ENCODE data around the gene PCGF3. TPM values are rescaled to one million over a fixed set of nuclear protein-coding genes. Genes with fewer than 3 reads are reported as not detected.

The PCGF3 gene
- total RNA-seq, 4 donors from 2014 or later: 31.0 to 67.1 (median 48.8) TPM

DNA sequence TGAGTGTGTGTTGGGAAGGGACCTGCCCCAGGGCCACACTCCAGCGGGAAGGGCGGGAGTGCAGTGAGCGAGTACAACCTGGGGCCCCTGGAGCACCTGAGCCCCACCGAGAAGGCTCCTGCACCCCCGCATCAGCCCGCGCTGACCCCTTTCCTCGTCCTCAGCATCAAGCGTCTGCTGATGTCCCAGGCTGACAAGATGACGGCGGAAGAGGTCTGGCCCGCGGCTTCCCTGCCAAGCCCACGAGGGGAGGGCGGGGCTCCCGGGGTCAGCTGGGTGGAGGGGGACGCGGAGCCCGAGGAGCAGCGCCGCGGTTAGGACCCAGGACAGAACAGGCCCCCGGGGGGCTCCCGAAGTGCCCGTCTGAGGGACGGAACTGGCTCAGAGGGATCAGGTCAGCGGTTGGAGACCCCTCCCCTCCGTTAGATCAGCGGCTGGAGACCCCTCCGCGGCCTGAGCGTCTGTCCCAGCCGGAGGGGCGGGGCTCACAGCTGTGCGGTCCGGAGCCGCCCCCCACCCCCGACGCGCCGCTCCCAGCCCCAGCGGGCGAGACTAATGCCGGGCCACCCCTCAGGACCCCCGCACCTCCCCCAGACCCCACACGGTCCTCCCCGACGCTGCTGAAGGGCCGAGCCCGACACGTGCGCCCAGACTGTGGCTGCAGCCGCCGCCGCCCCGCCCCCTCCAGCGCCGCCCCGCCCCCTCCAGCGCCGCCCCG, 24.5 kb upstream of the PCGF3 start:
- TF ChIP-seq, protein P1, sequence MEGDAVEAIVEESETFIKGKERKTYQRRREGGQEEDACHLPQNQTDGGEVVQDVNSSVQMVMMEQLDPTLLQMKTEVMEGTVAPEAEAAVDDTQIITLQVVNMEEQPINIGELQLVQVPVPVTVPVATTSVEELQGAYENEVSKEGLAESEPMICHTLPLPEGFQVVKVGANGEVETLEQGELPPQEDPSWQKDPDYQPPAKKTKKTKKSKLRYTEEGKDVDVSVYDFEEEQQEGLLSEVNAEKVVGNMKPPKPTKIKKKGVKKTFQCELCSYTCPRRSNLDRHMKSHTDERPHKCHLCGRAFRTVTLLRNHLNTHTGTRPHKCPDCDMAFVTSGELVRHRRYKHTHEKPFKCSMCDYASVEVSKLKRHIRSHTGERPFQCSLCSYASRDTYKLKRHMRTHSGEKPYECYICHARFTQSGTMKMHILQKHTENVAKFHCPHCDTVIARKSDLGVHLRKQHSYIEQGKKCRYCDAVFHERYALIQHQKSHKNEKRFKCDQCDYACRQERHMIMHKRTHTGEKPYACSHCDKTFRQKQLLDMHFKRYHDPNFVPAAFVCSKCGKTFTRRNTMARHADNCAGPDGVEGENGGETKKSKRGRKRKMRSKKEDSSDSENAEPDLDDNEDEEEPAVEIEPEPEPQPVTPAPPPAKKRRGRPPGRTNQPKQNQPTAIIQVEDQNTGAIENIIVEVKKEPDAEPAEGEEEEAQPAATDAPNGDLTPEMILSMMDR (IDR thresholded peaks at IDR 0.05): no peak
- no peak for DNase-seq (ENCODE audit: low spot score)
- peak; percentile 40 for ATAC-seq (ENCODE audit: low FRiP score)

DNA sequence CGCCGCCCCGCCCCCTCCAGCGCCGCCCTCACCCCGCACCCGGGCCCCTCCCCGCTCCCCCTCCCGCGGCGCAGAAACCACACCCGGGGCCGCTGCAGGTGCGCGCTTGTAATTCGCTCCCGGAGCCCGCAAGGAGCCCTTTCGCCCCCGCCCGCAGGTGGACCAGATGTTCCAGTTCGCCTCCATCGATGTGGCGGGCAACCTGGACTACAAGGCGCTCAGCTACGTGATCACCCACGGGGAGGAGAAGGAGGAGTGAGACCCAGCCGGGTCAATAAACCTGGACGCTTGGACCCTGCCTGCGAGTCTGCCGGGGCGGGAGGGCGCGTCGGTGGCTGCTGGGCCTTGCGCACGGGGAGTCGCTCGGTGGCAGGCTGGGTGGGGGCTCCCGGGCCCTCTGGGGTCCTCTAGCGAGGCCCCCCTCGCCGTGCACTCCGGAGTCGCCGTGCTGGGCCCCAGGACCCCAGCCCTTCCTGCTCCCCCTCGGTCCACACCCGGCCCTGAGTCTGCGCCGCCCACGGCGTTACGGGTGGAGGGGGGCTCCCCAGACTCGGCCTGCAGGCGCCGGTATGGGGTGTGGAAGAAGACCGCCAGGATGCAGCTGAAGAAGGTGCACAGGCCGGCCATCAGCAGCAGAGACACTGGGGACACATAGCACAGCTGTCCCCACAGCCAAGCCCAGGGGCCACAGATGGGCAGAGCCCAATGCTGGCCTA, 23.7 kb upstream of the PCGF3 start:
- ATAC-seq (ENCODE audit: low FRiP score) (no peak), DNase-seq (ENCODE audit: low spot score) (no peak)
- TF ChIP-seq, protein P1 (IDR thresholded peaks at IDR 0.05): no peak

DNA sequence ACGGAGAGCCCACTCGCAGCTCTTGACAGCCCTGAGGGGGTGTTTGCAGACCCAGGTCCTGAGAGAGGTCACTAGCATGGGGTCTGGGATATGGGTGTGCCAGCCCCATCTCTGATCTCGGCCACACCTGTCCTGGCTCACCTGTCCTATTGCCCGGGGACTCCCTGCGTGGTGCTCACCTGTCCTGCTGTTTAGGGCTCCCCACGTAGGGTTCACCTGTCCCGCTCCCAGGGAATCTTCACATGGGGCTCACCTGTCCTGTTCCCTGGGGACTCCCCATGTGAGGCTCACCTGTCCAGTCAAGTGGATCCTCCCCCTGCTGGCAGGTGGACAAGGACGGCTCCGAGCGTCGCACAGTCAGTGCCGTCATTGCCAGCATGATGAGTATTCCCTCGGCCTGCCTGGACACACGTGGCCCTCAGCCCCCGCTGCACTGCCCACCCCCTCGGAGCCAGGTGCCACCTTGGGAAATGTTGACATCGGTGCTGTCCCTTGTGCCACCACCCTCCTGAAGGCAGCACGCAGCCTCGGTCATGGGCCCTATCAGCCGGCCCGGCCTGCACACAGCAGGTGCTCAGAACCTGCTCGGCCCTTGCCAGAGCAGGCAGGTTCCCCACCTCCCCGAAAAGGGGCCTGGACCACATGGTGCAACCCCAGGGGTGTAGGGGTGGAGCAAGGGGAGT, 23.0 kb upstream of the PCGF3 start:
- ATAC-seq (ENCODE audit: low FRiP score) (no peak), DNase-seq (ENCODE audit: low spot score) (no peak)
- TF ChIP-seq, protein P1 (IDR thresholded peaks at IDR 0.05): no peak

DNA sequence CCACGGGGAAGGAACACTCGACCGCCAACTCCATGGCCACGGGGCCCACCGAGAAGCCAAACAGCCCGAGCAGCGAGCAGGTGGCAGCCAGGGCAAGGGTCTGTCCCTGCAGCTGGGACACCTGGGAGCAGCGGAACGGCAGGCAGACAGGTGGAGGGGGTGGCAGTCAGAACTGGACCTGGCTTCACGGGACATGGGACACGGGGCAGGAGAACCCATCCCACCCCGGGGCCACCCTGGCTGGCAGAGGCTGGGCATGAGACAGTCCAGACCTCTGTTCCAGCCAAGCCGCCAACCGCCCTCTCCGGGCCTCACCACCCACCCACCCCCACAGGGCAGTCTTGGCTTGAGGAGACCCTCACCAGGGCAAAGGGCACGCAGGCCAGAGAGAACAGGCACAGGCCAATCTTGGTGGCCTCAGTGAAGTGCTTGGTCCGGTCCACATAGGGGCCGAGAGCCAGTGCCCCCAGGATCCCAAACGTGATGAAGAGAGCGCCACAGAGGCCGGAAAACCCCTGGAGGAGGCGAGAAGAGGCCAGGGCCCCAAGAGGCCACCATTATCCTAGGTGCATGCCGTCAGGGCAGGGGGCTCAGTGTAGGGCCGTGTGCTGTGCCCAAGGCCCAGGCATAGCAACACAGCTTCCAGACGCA, 22.3 kb upstream of the PCGF3 start:
- DNase-seq (ENCODE audit: low spot score): no peak
- TF ChIP-seq, protein P1 (IDR thresholded peaks at IDR 0.05): no peak
- ATAC-seq (ENCODE audit: low FRiP score): no peak

DNA sequence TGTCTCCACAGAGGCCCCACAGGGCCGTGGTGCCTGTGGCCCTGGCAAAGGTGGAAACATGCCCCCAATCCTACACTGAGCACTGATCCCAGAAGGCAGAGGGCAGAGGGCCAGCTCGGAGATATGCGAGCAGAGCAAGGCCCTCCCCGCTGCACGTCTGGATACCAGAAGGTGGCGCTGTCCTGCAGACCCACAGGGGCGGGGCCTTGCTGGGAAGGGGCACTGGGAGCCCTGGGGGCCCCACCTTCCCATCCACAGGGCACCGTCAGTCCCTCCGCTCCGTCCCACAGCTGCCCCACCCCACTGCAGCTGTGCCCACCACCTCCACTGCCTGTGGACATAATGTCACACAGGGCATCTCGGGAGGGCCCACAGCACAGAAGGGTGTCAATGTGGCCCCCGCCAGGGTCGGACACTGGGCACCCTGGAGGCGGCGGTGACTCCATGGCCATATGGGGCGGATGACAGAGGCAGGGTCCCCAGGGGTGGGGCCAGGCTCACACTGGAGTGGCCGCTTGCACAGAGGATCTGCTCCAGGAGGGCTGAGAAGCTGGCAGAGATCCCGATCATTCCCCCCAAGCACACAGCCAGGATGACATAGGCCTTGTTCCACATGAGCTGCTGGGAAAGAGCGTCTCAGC, 21.5 kb upstream of the PCGF3 start:
- ATAC-seq (ENCODE audit: low FRiP score) (no peak), DNase-seq (ENCODE audit: low spot score) (no peak)
- TF ChIP-seq, protein P1 (IDR thresholded peaks at IDR 0.05): no peak

DNA sequence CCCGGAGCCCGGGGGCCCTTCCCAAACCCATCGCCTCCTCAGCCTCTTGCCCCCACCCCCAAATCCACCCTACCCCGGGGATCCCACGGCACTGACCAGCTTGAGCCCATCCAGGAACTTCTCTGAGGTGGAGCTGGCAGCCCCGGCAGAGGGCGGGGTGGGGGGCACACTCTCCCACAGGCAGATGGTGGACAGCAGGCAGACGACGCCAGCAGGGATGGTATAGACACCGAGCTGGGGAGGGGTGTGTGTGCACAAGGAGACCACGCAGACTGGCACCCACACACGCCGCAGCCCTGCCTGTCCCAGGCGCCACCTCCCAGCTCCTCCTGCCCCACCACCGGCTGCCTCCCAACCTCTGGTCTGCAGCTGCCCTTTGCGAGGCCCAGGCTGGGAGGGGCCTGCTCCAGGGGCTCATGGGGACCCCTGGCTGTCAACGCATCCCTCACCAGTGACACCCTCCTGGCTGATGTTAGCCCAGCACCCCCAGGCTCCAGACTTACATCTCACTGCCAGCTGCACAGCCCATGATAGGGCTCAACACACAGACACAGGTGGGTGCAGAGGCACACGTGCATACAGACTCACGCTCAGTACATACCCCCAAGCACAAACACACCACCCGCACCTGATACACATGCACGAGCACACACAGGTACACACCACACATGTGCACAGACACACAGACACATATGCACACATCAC, 20.9 kb upstream of the PCGF3 start:
- TF ChIP-seq, protein P1 (IDR thresholded peaks at IDR 0.05): no peak
- ATAC-seq (ENCODE audit: low FRiP score) (no peak), DNase-seq (ENCODE audit: low spot score) (no peak)

All from omental fat pad (tissue), 4 donors.